WERI-Rb-1 (cell line): ENCODE measurements around the gene TEX52.

ENCODE experiments used
- DNase-seq: peaks from one replicate; pipeline ENCODE4 v3.0.0-alpha.2; 2020
- H3K27ac ChIP-seq: fragments of 250-450 bp; sonication (Bioruptor Pico); 2 replicates; pipeline ENCODE4 v1.5.1; 2020; ENCODE audit warnings: mild to moderate bottlenecking, moderate library complexity
- H3K27me3 ChIP-seq: fragments of 250-450 bp; sonication (Bioruptor Pico); 2 replicates; pipeline ENCODE4 v1.5.1; 2021; ENCODE audit warnings: mild to moderate bottlenecking, low read depth, moderate library complexity; ENCODE audit not compliant: insufficient read depth, severe bottlenecking
- H3K36me3 ChIP-seq: fragments of 250-450 bp; sonication (Bioruptor Pico); 2 replicates; pipeline ENCODE4 v1.5.1; 2020; ENCODE audit warnings: mild to moderate bottlenecking, moderate library complexity
- H3K4me3 ChIP-seq: 2 replicates; pipeline ENCODE4 v1.5.1; 2011; ENCODE audit warnings: low read depth, mild to moderate bottlenecking, control low read depth, low read length
- H3K9me3 ChIP-seq: fragments of 250-450 bp; sonication (Bioruptor Pico); 2 replicates; pipeline ENCODE4 v1.5.1; 2021; ENCODE audit warnings: mild to moderate bottlenecking, moderate library complexity; ENCODE audit not compliant: severe bottlenecking
- CTCF ChIP-seq: IDR thresholded peaks from 2 replicates; pipeline ENCODE4 v1.5.1; 2011; ENCODE audit warnings: low read depth, mild to moderate bottlenecking, control low read depth, inconsistent platforms, low read length

The TEX52 gene

DNA sequence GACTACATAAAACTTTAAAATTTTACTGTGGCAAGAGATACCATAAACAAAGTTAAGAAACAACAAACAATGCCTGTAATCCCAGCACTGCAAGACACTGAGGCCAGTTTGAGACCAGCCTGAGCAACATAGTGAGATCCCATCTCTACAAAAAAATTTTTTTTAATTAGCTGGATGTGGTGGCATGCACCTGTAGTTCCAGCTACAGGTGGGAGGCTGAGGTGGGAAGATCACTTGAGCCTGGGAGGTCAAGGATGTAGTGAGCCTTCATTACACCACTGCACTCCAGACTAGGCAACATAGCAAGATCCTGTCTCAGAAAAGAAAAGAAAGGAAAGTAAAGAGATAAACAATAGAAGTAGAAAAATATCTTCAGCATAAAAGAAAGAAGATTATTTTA, 3.3 kb upstream of the TEX52 start:
- Histone ChIP-seq H3K27me3 (no peaks in the 10 kb centered on the region), H3K9me3 (no peaks in the 10 kb centered on the region), H3K36me3 (peaks cover 76% of the 10 kb centered on the region), H3K27ac (no peak overlapping the region), H3K4me3 (no peak overlapping the region)
- no peak for DNase-seq
- no peak for TF ChIP-seq CTCF

GRCh38 chr12:2858944-2859421, 2.1 kb upstream of the TEX52 start:
- no peak overlapping the region for H3K27ac ChIP-seq
- no peak for DNase-seq
- no peaks in the 10 kb centered on the region for H3K9me3 ChIP-seq
- H3K27me3 ChIP-seq, result no peaks in the 10 kb centered on the region
- H3K4me3 ChIP-seq, result no peak overlapping the region
- peaks cover 64% of the 10 kb centered on the region for H3K36me3 ChIP-seq
- no peak for TF ChIP-seq CTCF

GRCh38 chr12:2858334-2858733, 1.5 kb upstream of the TEX52 start:
- Histone ChIP-seq H3K27ac (no peak overlapping the region), H3K27me3 (no peaks in the 10 kb centered on the region), H3K4me3 (no peak overlapping the region), H3K9me3 (no peaks in the 10 kb centered on the region), H3K36me3 (peaks cover 58% of the 10 kb centered on the region)
- no peak for TF ChIP-seq CTCF
- no peak for DNase-seq

DNA sequence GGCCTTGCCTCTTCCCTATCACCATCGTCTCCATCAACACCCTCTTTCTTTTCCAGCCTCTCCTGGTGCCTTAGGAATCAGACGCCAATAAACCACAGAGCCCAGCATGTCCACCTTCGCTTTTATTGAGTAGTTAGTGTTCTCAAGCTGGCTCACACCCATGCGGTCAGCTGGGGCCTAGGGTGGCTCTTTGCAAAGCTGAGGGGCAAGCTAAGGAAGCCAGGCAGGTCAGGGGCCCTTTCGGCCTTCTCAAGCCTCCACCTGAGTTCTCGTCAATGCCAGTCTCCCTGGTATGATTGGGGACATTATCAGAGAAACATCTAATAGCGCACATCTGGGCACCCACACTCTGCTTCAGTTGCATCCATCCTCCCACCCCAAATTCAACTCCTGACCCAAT, 737 bp upstream of the TEX52 start:
- H3K27ac ChIP-seq, result no peak overlapping the region
- H3K9me3 ChIP-seq, result no peaks in the 10 kb centered on the region
- peaks cover 50% of the 10 kb centered on the region for H3K36me3 ChIP-seq
- H3K4me3 ChIP-seq, result no peak overlapping the region
- no peak for DNase-seq
- no peaks in the 10 kb centered on the region for H3K27me3 ChIP-seq
- TF ChIP-seq CTCF, result no peak

DNA sequence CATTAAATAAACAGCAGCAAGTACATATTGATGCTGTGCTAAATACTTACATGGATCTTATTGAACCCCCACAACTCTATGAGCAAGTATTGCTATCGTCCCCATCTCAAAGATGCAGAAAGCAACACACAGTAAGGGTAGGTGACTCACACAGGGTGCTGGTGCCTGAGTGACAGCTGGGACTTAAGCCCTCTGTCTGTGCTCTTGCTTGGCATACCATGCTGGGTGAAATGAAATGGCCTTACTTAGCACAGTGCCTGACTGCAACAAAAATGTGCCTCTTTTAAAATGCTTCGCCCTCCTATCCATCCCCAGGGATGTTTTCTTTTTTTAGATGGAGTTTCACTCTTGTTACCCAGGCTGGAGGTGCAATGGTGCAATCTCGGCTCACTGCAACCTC, 788 bp downstream of the TEX52 start:
- peak; percentile 31 for DNase-seq
- no peak for TF ChIP-seq CTCF

GRCh38 chr12:2855546-2855945, 1.3 kb downstream of the TEX52 start:
- peaks cover 30% of the 10 kb centered on the region for H3K36me3 ChIP-seq
- H3K27ac ChIP-seq, result no peak overlapping the region
- TF ChIP-seq CTCF, result no peak
- no peak overlapping the region for H3K4me3 ChIP-seq
- DNase-seq, result no peak
- no peaks in the 10 kb centered on the region for H3K9me3 ChIP-seq
- H3K27me3 ChIP-seq, result no peaks in the 10 kb centered on the region

More for the DNA sequence above, 788 bp downstream of the TEX52 start:
- no peak overlapping the region for H3K27ac ChIP-seq
- H3K9me3 ChIP-seq, result no peaks in the 10 kb centered on the region
- no peak overlapping the region for H3K4me3 ChIP-seq
- H3K36me3 ChIP-seq, result peaks cover 35% of the 10 kb centered on the region
- no peaks in the 10 kb centered on the region for H3K27me3 ChIP-seq
